Ishikawa (cell line): ENCODE measurements around the gene STRC.
A peak's percentile ranks its signal among the peaks of the same experiment; 100 is the strongest.
"Not testable (repeated sequence)": the region's sequence is repeated elsewhere in the genome, so short reads cannot be mapped to it uniquely, and the experiment has no call there.

Experiments
- CEBPB ChIP-seq: IDR thresholded peaks from 2 replicates; pipeline ENCODE4 v1.6.1; 2012
- CREB1 ChIP-seq: IDR thresholded peaks from 2 replicates; pipeline ENCODE4 v1.6.1; 2012; ENCODE audit warnings: low read depth
- EGR1 ChIP-seq: IDR thresholded peaks from 2 replicates; pipeline ENCODE4 v1.6.1; 2012
- EP300 ChIP-seq: IDR thresholded peaks from 2 replicates; pipeline ENCODE4 v1.6.1; 2012; ENCODE audit warnings: borderline replicate concordance
- FOXM1 ChIP-seq: IDR thresholded peaks from 2 replicates; pipeline ENCODE4 v1.6.1; 2012; ENCODE audit warnings: low read depth, borderline replicate concordance
- MAX ChIP-seq: IDR thresholded peaks from 2 replicates; pipeline ENCODE4 v1.6.1; 2012
- NFIC ChIP-seq: IDR thresholded peaks from 2 replicates; pipeline ENCODE4 v1.6.1; 2012
- RAD21 ChIP-seq: IDR thresholded peaks from 2 replicates; pipeline ENCODE4 v1.6.1; 2012; ENCODE audit warnings: low read depth
- REST ChIP-seq: IDR thresholded peaks from 2 replicates; pipeline ENCODE4 v1.6.1; 2012; ENCODE audit warnings: low read depth, mild to moderate bottlenecking
- TAF1 ChIP-seq: IDR thresholded peaks from 2 replicates; pipeline ENCODE4 v1.6.1; 2012; ENCODE audit warnings: low read depth, mild to moderate bottlenecking
- TCF12 ChIP-seq: IDR thresholded peaks from 2 replicates; pipeline ENCODE4 v1.6.1; 2012; ENCODE audit warnings: low read depth
- TEAD4 ChIP-seq: IDR thresholded peaks from 2 replicates; pipeline ENCODE4 v1.6.1; 2012
- USF1 ChIP-seq: IDR thresholded peaks from 2 replicates; pipeline ENCODE4 v1.6.1; 2012
- YY1 ChIP-seq: IDR thresholded peaks from 2 replicates; pipeline ENCODE4 v1.6.1; 2012; ENCODE audit warnings: low read depth
- ZBTB7A ChIP-seq: IDR thresholded peaks from 2 replicates; pipeline ENCODE4 v1.6.1; 2012; ENCODE audit warnings: low read depth

STRC gene

GRCh38 chr15:43618700-43619099, at the start of gene STRC:
STRC (minus strand) TSS chr15:43618800; CDS start chr15:43618722, 78 bp downstream.
- not testable (repeated sequence) for TF ChIP-seq EGR1, TCF12, ZBTB7A

- TF ChIP-seq CEBPB, result no peak
- TF ChIP-seq USF1, result no peak
- TF ChIP-seq ZBTB7A, result no peak
- no peak for TF ChIP-seq NFIC
- no peak for TF ChIP-seq TCF12
- no peak for TF ChIP-seq RAD21
- no peak for TF ChIP-seq EP300
- TF ChIP-seq CREB1, result no peak
- no peak for TF ChIP-seq TAF1
- TF ChIP-seq EGR1, result no peak
- no peak for TF ChIP-seq YY1
- no peak for TF ChIP-seq TEAD4
- TF ChIP-seq MAX, result no peak
- TF ChIP-seq FOXM1, result no peak
- no peak for TF ChIP-seq REST
Measured at GRCh38 chr15:43648649-43649429, 30.2 kb upstream of the STRC start, which contains the start of gene CATSPER2. CATSPER2 (minus strand) TSS chr15:43648844; CDS start chr15:43648061, 783 bp downstream.

GRCh38 chr15:43625106-43625505, 6.5 kb upstream of the STRC start:
- TF ChIP-seq ZBTB7A (no peak), USF1 (no peak), MAX (no peak), REST (no peak), EP300 (no peak), EGR1 (no peak), TAF1 (no peak), RAD21 (no peak), CEBPB (no peak), CREB1 (no peak), FOXM1 (no peak), TCF12 (no peak), NFIC (no peak), TEAD4 (no peak), YY1 (no peak)

- peak; percentile 40; the same call in 1 of the 2 replicates for TF ChIP-seq TEAD4
- peak; percentile 55 for TF ChIP-seq TCF12
- TF ChIP-seq EP300, result peak; percentile 44; the same call in 1 of the 2 replicates
- TF ChIP-seq NFIC, result peak; percentile 73
Measured at GRCh38 chr15:43602233-43602632, 16.4 kb downstream of the STRC start.

GRCh38 chr15:43600200-43600599, 18.4 kb downstream of the STRC start:
- TF ChIP-seq REST, result 0 out of 2 replicates have a peak, but pooled peaks have one; percentile 35
